Mesendoderm (in vitro differentiated cells): ENCODE data around the gene B9D2.

Source experiments
- DNase-seq: peaks from one replicate; pipeline ENCODE4 v3.0.0; 2013
- H2AK5ac ChIP-seq: 2 replicates; pipeline ENCODE4 v1.6.1; 2013; ENCODE audit warnings: low read length, inconsistent platforms
- H2BK120ac ChIP-seq: 2 replicates; pipeline ENCODE4 v1.6.1; 2013; ENCODE audit warnings: low read depth, mild to moderate bottlenecking, low read length, moderate library complexity, mixed read lengths
- H2BK15ac ChIP-seq: replicated peaks from 2 replicates; pipeline ENCODE4 v1.6.1; 2013; ENCODE audit warnings: low read depth, mild to moderate bottlenecking, moderate library complexity
- H2BK5ac ChIP-seq: 2 replicates; pipeline ENCODE4 v1.6.1; 2013; ENCODE audit warnings: low read length, inconsistent platforms
- H3K18ac ChIP-seq: 2 replicates; pipeline ENCODE4 v1.6.1; 2013; ENCODE audit warnings: mild to moderate bottlenecking, low read length, mixed read lengths
- H3K23ac ChIP-seq: one replicate; pipeline ENCODE4 v1.6.1; 2013; ENCODE audit warnings: low read length
- H3K27ac ChIP-seq: 2 replicates; pipeline ENCODE4 v1.5.1; 2013; ENCODE audit warnings: low read depth, mild to moderate bottlenecking, inconsistent platforms, low read length, moderate library complexity
- H3K27me3 ChIP-seq: 2 replicates; pipeline ENCODE4 v1.6.1; 2013; ENCODE audit warnings: low read length, control low read depth, mild to moderate bottlenecking, inconsistent platforms; ENCODE audit not compliant: insufficient read depth, poor library complexity
- H3K36me3 ChIP-seq: 2 replicates; pipeline ENCODE4 v1.6.1; 2013; ENCODE audit warnings: low read length, inconsistent platforms; ENCODE audit not compliant: control insufficient read depth, insufficient read depth
- H3K4ac ChIP-seq: one replicate; pipeline ENCODE4 v1.6.1; 2013; ENCODE audit warnings: low read depth, mild to moderate bottlenecking, low read length, moderate library complexity
- H3K4me1 ChIP-seq: 2 replicates; pipeline ENCODE4 v1.6.1; 2013; ENCODE audit warnings: low read depth, low read length, inconsistent platforms; ENCODE audit not compliant: control insufficient read depth
- H3K4me2 ChIP-seq: 2 replicates; pipeline ENCODE4 v1.6.1; 2013; ENCODE audit warnings: low read length
- H3K4me3 ChIP-seq: 2 replicates; pipeline ENCODE4 v1.5.1; 2013; ENCODE audit warnings: mild to moderate bottlenecking, low read length
- H3K56ac ChIP-seq: one replicate; pipeline ENCODE4 v1.6.1; 2013; ENCODE audit warnings: low read length
- H3K79me1 ChIP-seq: 2 replicates; pipeline ENCODE4 v1.6.1; 2013; ENCODE audit warnings: low read length, inconsistent platforms
- H3K79me2 ChIP-seq: 2 replicates; pipeline ENCODE4 v1.6.1; 2013; ENCODE audit warnings: mild to moderate bottlenecking, low read length; ENCODE audit not compliant: control insufficient read depth, insufficient read depth
- H3K9ac ChIP-seq: 2 replicates; pipeline ENCODE4 v1.6.1; 2013; ENCODE audit warnings: low read length, inconsistent platforms
- H4K5ac ChIP-seq: one replicate; pipeline ENCODE4 v1.6.1; 2013; ENCODE audit warnings: low read length
- H4K8ac ChIP-seq: one replicate; pipeline ENCODE4 v1.6.1; 2013; ENCODE audit warnings: low read depth, mild to moderate bottlenecking, control low read depth, low read length, moderate library complexity
- WGBS: extraction: QIAGEN DNeasy Blood & Tissue Kit; methylation state at CpG from one replicate; pipeline ENCODE4 v1.1.7; 2013; ENCODE audit warnings: low lambda C conversion rate, missing lambda C conversion rate; ENCODE audit not compliant: insufficient coverage; ENCODE audit errors: extremely low coverage; 5-methylcytosine and 5-hydroxymethylcytosine counted together

B9D2 gene

GRCh38 chr19:41321600-41322270 lies 42.2 kb downstream of the B9D2 start:
- no peak overlapping the region for H2AK5ac ChIP-seq
- WGBS: no CpG with 5 or more reads among the region's 10 CpGs
- peak overlapping the region; percentile 99 for H3K27ac ChIP-seq

GRCh38 chr19:41321204-41321599 lies 42.7 kb downstream of the B9D2 start:
- Histone ChIP-seq H3K4ac (no peak overlapping the region), H3K56ac (peak overlapping the region; percentile 71), H3K79me1 (peaks cover 2% of the 10 kb centered on the region), H3K27ac (peak overlapping the region; percentile 99), H3K23ac (peak overlapping the region; percentile 19), H3K18ac (no peak overlapping the region), H2BK5ac (peak overlapping the region; percentile 66), H2AK5ac (no peak overlapping the region), H3K4me1 (peaks cover 26% of the 10 kb centered on the region), H3K36me3 (peaks cover 8% of the 10 kb centered on the region), H4K8ac (no peak overlapping the region), H3K79me2 (peaks cover under 1% of the 10 kb centered on the region), H3K27me3 (no peaks in the 10 kb centered on the region), H3K4me3 (no peak overlapping the region), H3K9ac (peak overlapping the region; percentile 17), H2BK120ac (no peak overlapping the region), H4K5ac (no peak overlapping the region), H2BK15ac (no peak overlapping the region), H3K4me2 (no peak overlapping the region)
- whole genome bisulfite sequencing: no CpG with 5 or more reads among the region's 7 CpGs
- no peak for DNase-seq

More at GRCh38 chr19:41321600-41322270, 42.2 kb downstream of the B9D2 start:
- Histone ChIP-seq H2BK15ac (no peak overlapping the region), H3K18ac (peak overlapping the region; percentile 89), H3K36me3 (peaks cover 8% of the 10 kb centered on the region), H3K4me1 (peaks cover 29% of the 10 kb centered on the region), H3K79me1 (peaks cover 2% of the 10 kb centered on the region), H3K4me2 (no peak overlapping the region), H3K4me3 (no peak overlapping the region), H2BK120ac (no peak overlapping the region), H2BK5ac (peak overlapping the region; percentile 66), H4K5ac (no peak overlapping the region), H3K4ac (peak overlapping the region; percentile 82), H3K9ac (peak overlapping the region; percentile 37), H3K27me3 (no peaks in the 10 kb centered on the region), H3K23ac (no peak overlapping the region), H3K79me2 (peaks cover 2% of the 10 kb centered on the region), H4K8ac (no peak overlapping the region), H3K56ac (peak overlapping the region; percentile 71)
- peak; percentile 93 for DNase-seq

- Histone ChIP-seq H3K79me1 (peaks cover 2% of the 10 kb centered on the region), H3K4ac (no peak overlapping the region), H2BK15ac (no peak overlapping the region), H3K4me2 (no peak overlapping the region), H4K5ac (no peak overlapping the region), H3K27me3 (no peaks in the 10 kb centered on the region), H3K36me3 (peaks cover 8% of the 10 kb centered on the region), H3K27ac (no peak overlapping the region), H3K9ac (no peak overlapping the region), H3K23ac (no peak overlapping the region), H3K56ac (no peak overlapping the region), H2BK5ac (no peak overlapping the region), H3K4me3 (no peak overlapping the region), H4K8ac (no peak overlapping the region), H3K18ac (no peak overlapping the region), H2BK120ac (no peak overlapping the region), H3K79me2 (no peaks in the 10 kb centered on the region), H2AK5ac (no peak overlapping the region), H3K4me1 (peaks cover 23% of the 10 kb centered on the region)
- DNase-seq: no peak
- WGBS: no CpG with 5 or more reads among the region's 4 CpGs
Observed at GRCh38 chr19:41320568-41320967, 43.4 kb downstream of the B9D2 start.

- Histone ChIP-seq H3K4me1 (peaks cover 23% of the 10 kb centered on the region), H3K79me1 (peaks cover 2% of the 10 kb centered on the region), H2AK5ac (no peak overlapping the region), H2BK120ac (no peak overlapping the region), H2BK15ac (no peak overlapping the region), H3K9ac (no peak overlapping the region), H3K36me3 (peaks cover 8% of the 10 kb centered on the region), H4K8ac (no peak overlapping the region), H3K23ac (no peak overlapping the region), H3K27me3 (no peaks in the 10 kb centered on the region), H4K5ac (no peak overlapping the region), H2BK5ac (no peak overlapping the region), H3K4me2 (no peak overlapping the region), H3K79me2 (no peaks in the 10 kb centered on the region), H3K27ac (no peak overlapping the region), H3K56ac (no peak overlapping the region), H3K4me3 (no peak overlapping the region), H3K18ac (no peak overlapping the region), H3K4ac (no peak overlapping the region)
- no CpG with 5 or more reads among the region's 11 CpGs for WGBS
- no peak for DNase-seq
Observed at GRCh38 chr19:41320185-41320518, 43.8 kb downstream of the B9D2 start.

- Histone ChIP-seq H3K79me2 (no peaks in the 10 kb centered on the region), H3K4me3 (no peak overlapping the region), H3K36me3 (peaks cover 8% of the 10 kb centered on the region), H3K79me1 (peaks cover 2% of the 10 kb centered on the region), H3K27ac (no peak overlapping the region), H2BK120ac (no peak overlapping the region), H3K56ac (no peak overlapping the region), H3K4ac (no peak overlapping the region), H3K9ac (no peak overlapping the region), H2AK5ac (no peak overlapping the region), H3K27me3 (no peaks in the 10 kb centered on the region), H4K5ac (no peak overlapping the region), H2BK5ac (no peak overlapping the region), H3K18ac (no peak overlapping the region), H3K4me1 (peaks cover 23% of the 10 kb centered on the region), H3K23ac (no peak overlapping the region), H2BK15ac (no peak overlapping the region), H4K8ac (no peak overlapping the region), H3K4me2 (no peak overlapping the region)
- WGBS: no CpG with 5 or more reads among the region's 20 CpGs
- no peak for DNase-seq
Observed at GRCh38 chr19:41319500-41320184, 44.3 kb downstream of the B9D2 start.
